Measurements from ENCODE around the gene VPS33A.

DNA sequence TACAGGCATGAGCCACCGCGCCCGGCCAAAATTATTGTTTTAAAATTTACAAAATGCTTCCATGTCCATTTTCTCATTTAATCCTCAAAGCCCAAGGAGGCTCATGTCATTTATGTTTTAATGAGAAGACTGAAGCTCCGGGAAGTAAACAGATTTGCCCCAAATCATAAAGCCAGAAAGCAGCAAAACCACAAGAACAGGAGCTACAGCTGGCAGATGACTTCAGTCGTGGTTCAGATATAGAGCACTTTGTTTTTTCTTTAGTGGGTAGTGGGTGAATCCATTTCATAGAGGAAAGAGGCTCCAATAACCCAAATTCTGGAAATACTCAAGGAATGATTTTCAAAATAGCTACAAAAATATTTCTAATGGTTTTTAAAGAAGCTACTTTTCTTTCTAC, 45.4 kb upstream of the VPS33A start:
- TF ChIP-seq, protein P1, sequence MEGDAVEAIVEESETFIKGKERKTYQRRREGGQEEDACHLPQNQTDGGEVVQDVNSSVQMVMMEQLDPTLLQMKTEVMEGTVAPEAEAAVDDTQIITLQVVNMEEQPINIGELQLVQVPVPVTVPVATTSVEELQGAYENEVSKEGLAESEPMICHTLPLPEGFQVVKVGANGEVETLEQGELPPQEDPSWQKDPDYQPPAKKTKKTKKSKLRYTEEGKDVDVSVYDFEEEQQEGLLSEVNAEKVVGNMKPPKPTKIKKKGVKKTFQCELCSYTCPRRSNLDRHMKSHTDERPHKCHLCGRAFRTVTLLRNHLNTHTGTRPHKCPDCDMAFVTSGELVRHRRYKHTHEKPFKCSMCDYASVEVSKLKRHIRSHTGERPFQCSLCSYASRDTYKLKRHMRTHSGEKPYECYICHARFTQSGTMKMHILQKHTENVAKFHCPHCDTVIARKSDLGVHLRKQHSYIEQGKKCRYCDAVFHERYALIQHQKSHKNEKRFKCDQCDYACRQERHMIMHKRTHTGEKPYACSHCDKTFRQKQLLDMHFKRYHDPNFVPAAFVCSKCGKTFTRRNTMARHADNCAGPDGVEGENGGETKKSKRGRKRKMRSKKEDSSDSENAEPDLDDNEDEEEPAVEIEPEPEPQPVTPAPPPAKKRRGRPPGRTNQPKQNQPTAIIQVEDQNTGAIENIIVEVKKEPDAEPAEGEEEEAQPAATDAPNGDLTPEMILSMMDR (IDR thresholded peaks at IDR 0.05; ENCODE audit: low read depth, low read length, missing input control), result no peak
- no peak for TF ChIP-seq JUND (IDR thresholded peaks at IDR 0.05)
- TF ChIP-seq EGR1 (IDR thresholded peaks at IDR 0.05; ENCODE audit: low read depth in 2 of 2), result no peak
- TF ChIP-seq, protein P2, sequence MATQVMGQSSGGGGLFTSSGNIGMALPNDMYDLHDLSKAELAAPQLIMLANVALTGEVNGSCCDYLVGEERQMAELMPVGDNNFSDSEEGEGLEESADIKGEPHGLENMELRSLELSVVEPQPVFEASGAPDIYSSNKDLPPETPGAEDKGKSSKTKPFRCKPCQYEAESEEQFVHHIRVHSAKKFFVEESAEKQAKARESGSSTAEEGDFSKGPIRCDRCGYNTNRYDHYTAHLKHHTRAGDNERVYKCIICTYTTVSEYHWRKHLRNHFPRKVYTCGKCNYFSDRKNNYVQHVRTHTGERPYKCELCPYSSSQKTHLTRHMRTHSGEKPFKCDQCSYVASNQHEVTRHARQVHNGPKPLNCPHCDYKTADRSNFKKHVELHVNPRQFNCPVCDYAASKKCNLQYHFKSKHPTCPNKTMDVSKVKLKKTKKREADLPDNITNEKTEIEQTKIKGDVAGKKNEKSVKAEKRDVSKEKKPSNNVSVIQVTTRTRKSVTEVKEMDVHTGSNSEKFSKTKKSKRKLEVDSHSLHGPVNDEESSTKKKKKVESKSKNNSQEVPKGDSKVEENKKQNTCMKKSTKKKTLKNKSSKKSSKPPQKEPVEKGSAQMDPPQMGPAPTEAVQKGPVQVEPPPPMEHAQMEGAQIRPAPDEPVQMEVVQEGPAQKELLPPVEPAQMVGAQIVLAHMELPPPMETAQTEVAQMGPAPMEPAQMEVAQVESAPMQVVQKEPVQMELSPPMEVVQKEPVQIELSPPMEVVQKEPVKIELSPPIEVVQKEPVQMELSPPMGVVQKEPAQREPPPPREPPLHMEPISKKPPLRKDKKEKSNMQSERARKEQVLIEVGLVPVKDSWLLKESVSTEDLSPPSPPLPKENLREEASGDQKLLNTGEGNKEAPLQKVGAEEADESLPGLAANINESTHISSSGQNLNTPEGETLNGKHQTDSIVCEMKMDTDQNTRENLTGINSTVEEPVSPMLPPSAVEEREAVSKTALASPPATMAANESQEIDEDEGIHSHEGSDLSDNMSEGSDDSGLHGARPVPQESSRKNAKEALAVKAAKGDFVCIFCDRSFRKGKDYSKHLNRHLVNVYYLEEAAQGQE (IDR thresholded peaks at IDR 0.05), result no peak
- TF ChIP-seq, protein P3, sequence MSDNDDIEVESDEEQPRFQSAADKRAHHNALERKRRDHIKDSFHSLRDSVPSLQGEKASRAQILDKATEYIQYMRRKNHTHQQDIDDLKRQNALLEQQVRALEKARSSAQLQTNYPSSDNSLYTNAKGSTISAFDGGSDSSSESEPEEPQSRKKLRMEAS (IDR thresholded peaks at IDR 0.05), result no peak
- TF ChIP-seq RXRA (IDR thresholded peaks at IDR 0.05), result no peak
